A673 (cell line): ENCODE measurements around the gene GPBP1L1.

ENCODE experiments used
- EZH2 ChIP-seq: fragments of 200-600 bp; sonication (generic); IDR thresholded peaks from 2 replicates; pipeline ENCODE4 v1.6.1; 2017; ENCODE audit warnings: borderline replicate concordance, low read depth, mild to moderate bottlenecking, mixed read lengths, antibody characterized with exemption, low read length; ENCODE audit not compliant: poor library complexity, severe bottlenecking
- TF ChIP-seq, protein P1 (sequence below): fragments of 300-800, 200-600 bp; sonication (generic); conservative IDR thresholded peaks from 2 replicates; pipeline ENCODE4 v1.5.1; 2017; ENCODE audit warnings: low read depth, mild to moderate bottlenecking, antibody characterized with exemption, low read length, moderate library complexity, mixed read lengths

DNA sequence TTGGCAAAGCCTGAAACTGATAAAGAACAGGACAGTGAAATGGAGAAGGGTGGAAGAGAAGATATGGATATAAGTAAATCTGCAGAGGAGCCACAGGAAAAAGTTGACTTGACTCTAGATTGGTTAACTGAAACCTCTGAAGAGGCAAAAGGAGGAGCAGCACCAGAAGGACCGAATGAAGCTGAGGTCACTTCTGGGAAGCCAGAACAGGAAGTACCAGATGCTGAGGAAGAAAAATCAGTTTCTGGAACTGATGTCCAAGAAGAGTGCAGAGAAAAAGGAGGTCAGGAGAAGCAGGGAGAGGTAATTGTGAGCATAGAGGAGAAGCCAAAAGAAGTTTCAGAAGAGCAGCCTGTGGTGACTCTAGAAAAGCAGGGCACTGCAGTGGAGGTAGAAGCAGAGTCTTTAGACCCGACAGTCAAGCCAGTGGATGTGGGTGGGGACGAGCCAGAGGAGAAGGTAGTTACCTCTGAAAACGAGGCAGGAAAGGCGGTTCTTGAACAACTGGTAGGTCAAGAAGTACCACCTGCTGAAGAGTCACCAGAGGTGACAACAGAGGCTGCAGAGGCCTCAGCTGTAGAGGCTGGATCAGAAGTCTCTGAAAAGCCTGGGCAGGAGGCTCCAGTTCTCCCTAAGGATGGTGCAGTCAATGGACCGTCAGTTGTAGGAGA lies 78.8 kb downstream of the GPBP1L1 start:
- TF ChIP-seq, protein P1, sequence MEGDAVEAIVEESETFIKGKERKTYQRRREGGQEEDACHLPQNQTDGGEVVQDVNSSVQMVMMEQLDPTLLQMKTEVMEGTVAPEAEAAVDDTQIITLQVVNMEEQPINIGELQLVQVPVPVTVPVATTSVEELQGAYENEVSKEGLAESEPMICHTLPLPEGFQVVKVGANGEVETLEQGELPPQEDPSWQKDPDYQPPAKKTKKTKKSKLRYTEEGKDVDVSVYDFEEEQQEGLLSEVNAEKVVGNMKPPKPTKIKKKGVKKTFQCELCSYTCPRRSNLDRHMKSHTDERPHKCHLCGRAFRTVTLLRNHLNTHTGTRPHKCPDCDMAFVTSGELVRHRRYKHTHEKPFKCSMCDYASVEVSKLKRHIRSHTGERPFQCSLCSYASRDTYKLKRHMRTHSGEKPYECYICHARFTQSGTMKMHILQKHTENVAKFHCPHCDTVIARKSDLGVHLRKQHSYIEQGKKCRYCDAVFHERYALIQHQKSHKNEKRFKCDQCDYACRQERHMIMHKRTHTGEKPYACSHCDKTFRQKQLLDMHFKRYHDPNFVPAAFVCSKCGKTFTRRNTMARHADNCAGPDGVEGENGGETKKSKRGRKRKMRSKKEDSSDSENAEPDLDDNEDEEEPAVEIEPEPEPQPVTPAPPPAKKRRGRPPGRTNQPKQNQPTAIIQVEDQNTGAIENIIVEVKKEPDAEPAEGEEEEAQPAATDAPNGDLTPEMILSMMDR = no peak
- TF ChIP-seq EZH2 = no peak
